K562 (cell line): ENCODE data around the gene SNRNP48.

Experiments
- CCAR2 ChIP-seq: fragments of 200-400 bp; formaldehyde crosslinking; IDR thresholded peaks from 2 replicates; pipeline ENCODE4 v1.6.1; 2017; ENCODE audit warnings: mild to moderate bottlenecking, low read depth, low read length
- CTCF ChIP-seq, 3 experiments: IDR thresholded peaks in 2 of 3; conservative IDR thresholded peaks in 1 of 3; 2 replicates each; pipeline ENCODE4 v1.5.1; 2011 to 2012; ENCODE audit warnings: low read length in 3 of 3, mild to moderate bottlenecking in 3 of 3, control low read depth in 2 of 3, improper control_type of control experiment in 1 of 3, inconsistent platforms in 1 of 3, low read depth in 1 of 3, mixed read lengths in 1 of 3, moderate library complexity in 1 of 3; ENCODE audit not compliant: insufficient read depth in 2 of 3
- FOS ChIP-seq: IDR thresholded peaks from 3 replicates; pipeline ENCODE4 v1.6.1; 2011; ENCODE audit not compliant: insufficient read length; ENCODE audit errors: extremely low read depth
- FOXK2 ChIP-seq, 2 experiments: fragments of 450-650 bp; IDR thresholded peaks in 1 of 2; conservative IDR thresholded peaks in 1 of 2; 2 replicates each; pipeline ENCODE4 v1.6.1; 2016; ENCODE audit warnings: low read depth in 2 of 2, mild to moderate bottlenecking in 1 of 2
- KLF6 ChIP-seq: fragments of 250-450 bp; sonication (Bioruptor Pico); IDR thresholded peaks from 2 replicates; pipeline ENCODE4 v1.4.0; 2020; ENCODE audit warnings: mild to moderate bottlenecking, moderate library complexity, borderline replicate concordance
- PCBP1 ChIP-seq: fragments of 200-400 bp; formaldehyde crosslinking; IDR thresholded peaks from 2 replicates; pipeline ENCODE4 v1.6.1; 2018; ENCODE audit warnings: mild to moderate bottlenecking, low read depth, low read length; ENCODE audit not compliant: poor library complexity, severe bottlenecking
- POLR2A ChIP-seq: fragments of 450-650 bp; conservative IDR thresholded peaks from 2 replicates; pipeline ENCODE4 v1.6.1; 2016
- U2AF2 ChIP-seq: fragments of 200-400 bp; formaldehyde crosslinking; optimal IDR thresholded peaks from 2 replicates; pipeline ENCODE3; 2017; ENCODE audit warnings: low read depth, mild to moderate bottlenecking, low read length
- ZFP1 ChIP-seq: fragments of 450-650 bp; formaldehyde crosslinking; IDR thresholded peaks from 2 replicates; pipeline ENCODE4 v1.4.0; 2020; ENCODE audit warnings: mild to moderate bottlenecking, mixed read lengths
- ZFP91 ChIP-seq: sonication (generic); formaldehyde crosslinking; IDR thresholded peaks from 2 replicates; pipeline ENCODE4 v1.8.0; 2022; ENCODE audit warnings: mild to moderate bottlenecking, missing genetic modification reagents
- ZNF668 ChIP-seq: fragments of 250-450 bp; sonication (Bioruptor Pico); IDR thresholded peaks from 2 replicates; pipeline ENCODE4 v1.8.0; 2022; ENCODE audit warnings: mild to moderate bottlenecking, inconsistent platforms
- ZSCAN29 ChIP-seq: fragments of 450-650 bp; IDR thresholded peaks from 2 replicates; pipeline ENCODE4 v1.6.1; 2017

GRCh38 chr6:7546896-7547295 is 43.1 kb upstream of the SNRNP48 start:
- no peak for TF ChIP-seq CTCF (IDR thresholded peaks at IDR 0.05 in 2 of 3, conservative IDR thresholded peaks at IDR 0.05 in 1 of 3; ENCODE audit: insufficient read depth in 2 of 3, low read depth in 1 of 3, low read length in 3 of 3)
- no peak for TF ChIP-seq CCAR2
- TF ChIP-seq ZFP91, result no peak
- TF ChIP-seq FOS, result no peak
- no peak for TF ChIP-seq ZNF668
- TF ChIP-seq KLF6 (CRISPR knock-in tag), result no peak
- TF ChIP-seq U2AF2, result no peak
- TF ChIP-seq ZFP1 (CRISPR knock-in tag), result no peak
- TF ChIP-seq POLR2A, result no peak
- no peak for TF ChIP-seq FOXK2 (conservative IDR thresholded peaks at IDR 0.05 in 1 of 2, IDR thresholded peaks at IDR 0.05 in 1 of 2; ENCODE audit: low read depth in 2 of 2)
- no peak for TF ChIP-seq ZSCAN29
- no peak for TF ChIP-seq PCBP1
